ENCODE data around the gene ZC3H8. TPM values are rescaled to one million over a fixed set of nuclear protein-coding genes. Genes with fewer than 3 reads are reported as not detected.
"Not testable (repeated sequence)": the region's sequence is repeated elsewhere in the genome, so short reads cannot be mapped to it uniquely, and the experiment has no call there.

ZC3H8 gene
- total RNA-seq, 1 donor from 2014 or later = 7.3 TPM

DNA sequence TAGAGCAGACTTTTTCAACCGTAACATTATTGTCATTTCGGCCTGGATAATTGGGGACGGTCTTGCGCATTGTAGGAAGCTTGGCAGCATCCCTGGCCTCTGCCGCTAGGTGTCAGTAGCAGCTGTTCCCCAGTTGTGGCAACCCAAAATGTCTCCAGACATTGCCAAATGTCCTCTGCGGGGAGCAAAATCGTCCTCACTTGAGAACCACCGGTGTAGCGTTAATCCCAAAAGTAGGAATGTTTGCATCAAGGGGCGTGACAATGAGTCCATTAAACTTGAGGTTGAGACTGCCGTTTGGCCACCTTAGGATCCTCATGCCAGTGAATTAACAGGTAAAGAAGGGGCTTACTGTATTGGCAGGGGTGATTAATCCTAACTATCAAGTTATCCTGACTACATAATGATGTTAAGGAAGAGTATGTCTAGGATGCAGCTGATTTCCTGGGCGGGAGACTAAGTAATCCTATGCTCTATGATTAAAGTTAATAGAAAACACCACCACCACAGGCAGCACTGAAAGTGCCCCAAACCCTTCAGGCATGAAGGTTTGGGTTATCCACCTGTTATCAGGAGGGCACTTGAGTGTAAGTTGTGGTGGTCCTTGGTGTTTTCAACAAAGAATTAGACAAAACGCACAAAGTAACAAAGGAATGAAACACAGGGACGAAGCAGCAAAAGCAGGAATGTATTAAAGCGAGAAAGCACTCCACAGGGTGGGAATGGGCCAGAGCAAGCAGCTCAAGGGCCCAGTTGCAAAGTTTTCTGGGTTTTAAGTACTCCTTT is 4.9 kb upstream of the ZC3H8 start:
- peak; percentile 86 for DNase-seq

DNA sequence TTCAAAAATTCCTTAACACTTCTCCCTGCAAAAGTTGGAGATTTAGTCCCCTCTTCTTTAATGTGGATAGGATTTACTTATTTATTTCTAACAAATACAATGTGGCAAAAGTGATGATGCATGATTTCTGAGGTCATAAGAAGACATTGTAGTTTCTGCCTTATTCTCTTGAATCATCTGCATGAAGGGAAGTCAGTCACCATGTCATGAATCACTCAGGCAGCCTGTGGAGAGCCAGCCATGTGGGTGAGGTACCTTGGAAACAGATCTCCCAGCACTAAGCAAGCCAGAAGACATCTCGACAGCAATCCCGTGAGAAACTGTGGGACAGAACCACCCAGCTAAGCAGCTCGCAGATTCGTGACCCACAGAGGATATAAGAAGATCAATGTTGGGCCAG is 2.7 kb upstream of the ZC3H8 start:
- peak; percentile 30 for DNase-seq

DNA sequence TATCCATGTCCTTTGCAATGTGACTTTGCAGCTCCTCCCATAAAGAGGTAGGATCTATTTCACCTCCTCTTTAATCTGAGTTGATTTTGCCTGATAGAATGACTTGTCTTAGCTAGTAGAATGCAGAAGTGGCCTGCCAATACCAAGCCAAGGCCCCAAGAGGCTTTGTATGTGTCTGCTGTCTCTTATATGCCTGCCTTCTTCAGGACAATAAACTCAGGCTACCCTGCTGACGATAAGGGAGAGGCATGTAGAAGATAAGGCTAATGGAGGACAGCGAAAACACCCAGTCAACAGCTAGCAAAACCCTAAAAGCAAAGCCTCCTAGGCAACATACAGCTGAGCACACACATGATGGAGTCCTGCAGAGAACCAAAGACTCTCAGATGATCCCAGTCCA is 1.8 kb upstream of the ZC3H8 start:
- no peak for DNase-seq

DNA sequence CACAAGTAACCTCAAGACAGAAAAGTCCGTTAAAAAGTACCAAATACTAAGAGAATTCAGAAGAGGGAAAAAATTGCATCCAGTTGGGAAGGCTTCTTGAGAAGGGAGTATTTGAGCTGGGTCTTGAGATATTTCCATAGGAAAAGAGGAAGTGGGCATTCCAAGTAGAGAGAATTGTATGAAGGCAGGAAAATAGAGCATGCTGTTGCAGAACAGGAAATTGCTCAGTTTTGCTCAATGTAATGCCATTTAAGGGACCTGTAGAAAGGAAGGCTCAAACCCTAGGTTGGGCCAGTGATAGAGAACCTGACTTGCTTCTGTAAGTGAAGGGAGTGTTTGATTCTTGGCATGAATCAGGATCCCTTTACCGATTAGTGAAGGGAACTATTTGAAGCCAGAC is 1.0 kb upstream of the ZC3H8 start:
- DNase-seq = peak; percentile 23

DNA sequence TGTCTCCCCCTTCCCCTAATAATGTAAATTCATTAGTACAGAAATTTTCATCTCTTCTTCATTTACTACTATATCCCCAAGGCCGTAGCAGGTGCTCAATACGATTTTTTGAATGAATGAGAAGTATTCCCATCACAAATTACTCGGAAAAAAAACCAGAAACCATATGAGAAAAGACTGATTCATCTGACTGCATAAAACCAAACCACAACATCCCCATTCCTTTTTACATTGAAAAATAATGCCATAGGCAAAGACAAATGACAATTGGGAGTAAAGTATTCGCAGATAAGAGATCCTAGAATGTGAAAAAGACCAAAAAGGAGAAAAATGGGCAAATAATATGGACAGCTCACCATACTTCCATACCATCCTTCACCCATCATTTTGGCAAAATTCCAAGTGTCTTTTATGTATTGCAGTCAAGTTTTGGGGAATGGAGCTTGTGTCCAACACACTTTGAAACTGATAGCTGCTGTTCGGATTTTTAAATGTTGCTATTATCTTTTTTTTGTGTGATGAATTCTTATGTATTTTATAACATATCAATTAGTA is 1.5 kb downstream of the ZC3H8 start:
- DNase-seq = no peak

DNA sequence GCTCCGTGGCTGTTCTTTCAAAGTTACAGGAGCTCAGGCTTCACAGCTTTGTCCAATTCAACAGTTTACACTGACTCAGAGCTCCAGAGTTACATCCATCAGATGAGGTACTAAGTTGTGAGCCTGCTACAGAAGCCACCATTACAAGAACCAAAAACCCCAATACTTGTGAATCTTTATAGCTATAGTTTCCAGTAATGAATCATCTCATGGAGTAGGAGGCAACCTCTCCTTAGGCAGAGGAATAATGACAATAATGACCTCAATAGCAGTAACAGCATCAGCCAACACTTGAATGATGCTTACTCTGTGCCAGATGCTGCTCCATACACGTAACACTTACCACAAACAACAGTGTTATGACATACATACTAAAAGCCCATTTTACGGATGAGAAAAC is 3.6 kb downstream of the ZC3H8 start:
- DNase-seq = no peak

DNA sequence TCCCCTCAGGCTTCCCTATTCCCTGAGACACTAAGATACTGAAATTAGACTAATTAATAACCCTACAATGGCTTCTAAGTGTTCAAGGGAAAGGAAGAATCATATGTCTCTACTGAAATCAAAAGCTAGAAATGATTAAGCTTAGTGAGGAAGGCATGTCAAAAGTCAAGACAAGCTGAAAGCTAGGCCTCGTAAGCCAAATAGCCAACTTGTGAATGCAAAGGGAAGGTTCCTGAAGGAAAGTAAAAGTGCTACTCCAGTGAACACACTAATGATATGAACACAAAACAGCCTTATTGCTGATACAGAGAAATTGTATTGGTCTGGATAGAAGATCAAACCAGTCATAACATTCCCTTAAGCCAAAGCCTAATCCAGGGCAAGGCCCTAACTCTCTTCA is 10.0 kb downstream of the ZC3H8 start:
- no peak for DNase-seq

DNA sequence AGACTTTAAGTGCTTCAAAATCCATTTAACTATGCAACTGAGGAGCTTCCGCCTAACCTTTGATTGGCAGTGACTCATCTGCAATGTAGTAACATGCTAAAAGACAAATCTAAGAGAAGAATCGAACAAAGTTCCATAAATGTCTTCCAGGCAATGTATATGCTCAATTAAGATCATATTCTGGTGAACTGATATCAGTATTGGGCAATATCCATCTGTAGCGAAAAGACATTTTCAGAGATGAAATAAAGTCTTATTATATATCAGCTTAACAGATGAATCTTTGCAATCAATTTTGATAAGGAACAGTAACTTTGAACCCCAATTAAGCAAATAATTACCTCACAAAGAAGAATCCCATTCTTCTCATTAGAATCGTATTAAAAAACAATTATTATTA is 11.6 kb downstream of the ZC3H8 start:
- no peak for DNase-seq

DNA sequence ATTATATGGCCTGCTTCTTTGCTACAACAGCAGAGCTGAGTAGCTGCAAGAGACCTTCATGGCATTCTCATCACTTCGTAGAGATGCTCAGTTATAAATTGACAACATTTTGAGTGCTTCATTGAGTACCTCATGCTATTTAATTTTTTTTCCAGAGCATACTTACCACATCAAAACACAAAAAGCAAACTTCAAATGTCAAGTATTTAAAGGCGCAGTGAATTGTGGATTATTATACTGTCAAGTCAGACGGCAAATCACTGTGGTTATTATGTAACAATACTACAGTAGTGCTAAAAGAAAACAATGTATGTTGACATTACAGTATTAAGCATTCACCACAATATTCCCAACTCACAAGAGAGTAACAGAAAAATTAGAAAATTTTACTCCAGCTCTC is 12.5 kb downstream of the ZC3H8 start:
- no peak for DNase-seq

DNA sequence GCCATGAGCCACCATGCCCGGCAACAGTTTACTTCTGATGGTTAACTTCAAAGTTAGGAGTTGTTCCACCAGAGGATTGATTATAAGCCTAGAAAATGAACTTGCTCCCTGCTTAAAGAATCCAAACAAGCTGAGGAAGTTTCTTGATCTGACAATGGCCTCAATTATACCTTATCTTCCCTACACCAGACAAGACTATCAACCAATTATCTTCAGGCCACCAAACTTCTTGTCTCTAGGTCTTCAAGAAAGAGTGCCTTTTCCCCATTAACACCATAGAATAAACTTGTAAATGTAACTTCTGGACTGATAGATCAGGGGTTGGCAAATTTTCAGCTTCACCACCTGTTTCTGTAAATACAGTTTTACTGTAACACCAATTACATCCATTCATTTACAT is 15.0 kb downstream of the ZC3H8 start:
- no peak for DNase-seq

DNA sequence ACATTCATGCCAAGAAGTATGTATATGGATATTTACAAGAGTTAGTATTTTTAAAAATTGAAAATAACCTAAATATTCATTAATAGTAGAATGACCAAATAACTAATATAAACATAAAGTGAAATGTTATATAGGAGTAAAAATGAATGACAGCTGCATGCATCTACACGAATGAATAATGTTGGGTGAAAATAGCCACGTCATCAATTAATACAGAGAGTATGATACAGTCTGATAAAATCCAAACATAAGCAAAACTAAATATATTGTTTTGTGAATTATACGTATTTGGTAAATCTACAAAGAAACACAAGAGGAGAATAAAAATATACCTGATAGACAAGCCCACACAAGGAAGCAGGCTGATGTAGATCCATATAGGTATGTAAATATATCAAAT is 24.5 kb downstream of the ZC3H8 start:
- DNase-seq = no peak

DNA sequence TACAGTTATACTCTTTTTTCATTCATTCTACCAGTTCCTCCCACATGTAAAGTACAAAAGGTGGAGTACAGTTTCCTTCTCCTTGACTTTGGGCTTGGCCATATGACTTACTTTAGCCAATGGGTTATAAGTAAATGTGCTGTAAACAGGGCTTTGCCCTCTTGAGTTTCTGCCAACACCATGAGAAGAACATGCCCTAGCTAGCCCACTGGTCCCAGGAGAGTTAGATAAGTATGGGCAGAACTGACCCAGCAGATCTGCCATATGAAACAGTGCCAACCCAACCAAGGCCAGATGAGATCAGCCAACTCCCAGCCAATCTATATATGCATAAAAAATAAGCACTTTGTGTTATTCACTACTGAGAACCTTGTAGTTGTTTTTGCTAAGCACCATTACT is 25.5 kb downstream of the ZC3H8 start:
- peak; percentile 9 for DNase-seq

DNA sequence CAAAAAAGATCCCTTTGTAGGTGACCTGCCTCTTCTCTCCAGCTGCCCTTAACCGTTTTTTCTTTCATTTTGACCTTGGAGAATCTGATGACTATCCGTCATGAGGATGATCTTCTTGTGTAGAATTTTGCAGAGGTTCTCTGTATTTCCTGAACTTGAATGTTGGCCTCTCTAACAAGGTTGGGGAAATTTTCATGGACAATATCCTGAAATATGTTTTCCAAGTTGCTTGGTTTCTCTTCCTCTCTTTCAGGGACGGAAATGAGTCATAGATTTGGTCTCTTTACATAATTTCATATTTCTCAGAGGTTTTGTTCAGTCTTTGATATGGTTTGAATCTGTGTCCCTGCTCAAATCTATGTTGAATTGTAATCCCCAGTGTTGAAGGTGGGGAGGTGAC is 34.0 kb downstream of the ZC3H8 start:
- DNase-seq = peak; percentile 49

DNA sequence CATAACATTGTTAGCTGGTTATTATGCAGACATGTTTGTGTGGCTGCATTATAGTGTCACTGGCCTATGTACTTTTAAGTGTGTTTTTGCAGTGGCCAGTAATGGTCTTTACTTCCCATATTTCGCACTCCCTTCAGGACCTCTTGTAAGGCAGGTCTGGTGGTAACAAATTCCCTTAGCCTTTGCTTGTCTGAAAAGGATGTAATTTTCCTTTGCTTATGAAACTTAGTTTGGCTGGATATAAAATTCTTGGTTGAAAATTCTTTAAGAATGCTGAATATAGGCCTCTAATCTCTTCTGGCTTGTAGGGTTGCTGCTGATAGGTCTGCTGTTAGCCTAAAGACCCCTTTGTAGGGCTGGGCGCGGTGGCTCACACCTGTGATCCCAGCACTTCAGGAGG is 34.7 kb downstream of the ZC3H8 start:
- no peak for DNase-seq

DNA sequence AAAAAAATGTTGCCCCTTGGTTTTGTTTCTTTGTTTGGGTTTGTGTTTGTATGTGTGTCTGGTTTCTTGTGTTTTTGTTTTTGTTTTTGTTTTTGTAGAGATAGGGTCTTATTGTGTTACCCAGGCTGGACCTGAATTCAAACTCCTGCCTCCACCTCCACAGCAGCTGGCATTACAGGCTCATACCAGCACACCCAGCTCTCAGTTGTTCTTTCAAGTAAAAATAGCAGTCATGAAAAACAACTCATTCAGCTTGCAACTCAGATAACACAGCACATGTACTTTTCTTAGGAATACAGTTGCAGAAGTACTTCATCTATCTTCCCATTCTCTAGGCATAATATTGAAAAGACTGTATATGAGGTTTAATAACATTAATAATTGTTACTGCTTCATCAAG is 37.0 kb downstream of the ZC3H8 start:
- no peak for DNase-seq

DNA sequence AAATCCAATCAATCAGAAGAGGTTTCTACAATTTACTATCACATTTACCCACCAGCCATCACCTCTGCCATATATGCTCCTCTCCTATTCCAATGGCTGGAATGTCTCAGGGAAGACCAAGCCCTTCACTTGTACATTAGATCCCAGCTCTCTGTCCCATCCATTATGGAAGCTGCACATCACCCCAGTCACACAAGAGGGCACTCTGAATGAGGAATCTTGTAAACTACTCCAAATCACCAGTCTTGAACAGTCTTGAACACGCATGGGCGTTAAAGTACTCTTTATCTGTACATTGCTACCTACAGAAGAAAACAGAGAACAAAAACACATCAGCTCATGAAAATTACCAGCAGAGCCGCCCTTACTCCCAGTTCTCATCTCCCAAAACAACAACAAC is 38.7 kb downstream of the ZC3H8 start:
- DNase-seq = peak; percentile 39

DNA sequence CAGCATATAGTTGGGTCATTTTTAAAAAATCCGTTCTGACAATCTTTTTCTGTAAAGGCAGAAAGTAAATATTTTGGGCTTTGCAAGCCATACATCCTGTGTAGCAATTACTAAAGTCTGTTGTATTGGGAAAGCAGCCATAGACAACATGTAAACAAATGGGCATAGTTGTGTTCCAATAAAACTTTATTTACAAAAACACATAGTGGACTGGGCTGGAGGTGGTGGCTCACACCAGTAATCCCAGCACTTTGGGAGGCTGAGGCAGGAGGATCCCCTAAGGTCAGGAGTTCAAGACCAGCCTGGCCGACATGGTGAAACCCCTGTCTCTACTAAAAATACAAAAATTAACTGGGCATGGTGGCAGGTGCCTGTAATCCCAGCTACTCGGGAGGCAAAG is 46.9 kb downstream of the ZC3H8 start:
- not testable (repeated sequence) for DNase-seq

DNA sequence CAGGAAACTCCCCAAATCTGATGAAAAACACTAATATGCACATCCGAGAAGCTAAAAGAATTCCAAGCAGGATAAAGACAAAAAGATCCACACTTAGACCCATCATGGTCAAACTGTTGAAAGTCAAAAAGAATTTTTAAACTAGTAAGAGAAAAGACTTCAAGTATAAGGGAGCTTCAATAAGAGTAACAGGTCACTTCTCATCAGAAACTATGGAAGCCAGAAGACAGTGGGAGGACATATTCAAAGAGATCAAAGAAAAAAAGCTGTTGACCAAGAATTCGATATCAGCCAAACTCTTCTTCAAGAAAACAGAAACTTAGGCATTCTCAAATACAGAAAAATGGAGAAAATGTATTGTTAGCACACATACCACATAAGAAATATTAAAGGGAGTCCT is 50.4 kb downstream of the ZC3H8 start:
- DNase-seq = peak; percentile 31

DNA sequence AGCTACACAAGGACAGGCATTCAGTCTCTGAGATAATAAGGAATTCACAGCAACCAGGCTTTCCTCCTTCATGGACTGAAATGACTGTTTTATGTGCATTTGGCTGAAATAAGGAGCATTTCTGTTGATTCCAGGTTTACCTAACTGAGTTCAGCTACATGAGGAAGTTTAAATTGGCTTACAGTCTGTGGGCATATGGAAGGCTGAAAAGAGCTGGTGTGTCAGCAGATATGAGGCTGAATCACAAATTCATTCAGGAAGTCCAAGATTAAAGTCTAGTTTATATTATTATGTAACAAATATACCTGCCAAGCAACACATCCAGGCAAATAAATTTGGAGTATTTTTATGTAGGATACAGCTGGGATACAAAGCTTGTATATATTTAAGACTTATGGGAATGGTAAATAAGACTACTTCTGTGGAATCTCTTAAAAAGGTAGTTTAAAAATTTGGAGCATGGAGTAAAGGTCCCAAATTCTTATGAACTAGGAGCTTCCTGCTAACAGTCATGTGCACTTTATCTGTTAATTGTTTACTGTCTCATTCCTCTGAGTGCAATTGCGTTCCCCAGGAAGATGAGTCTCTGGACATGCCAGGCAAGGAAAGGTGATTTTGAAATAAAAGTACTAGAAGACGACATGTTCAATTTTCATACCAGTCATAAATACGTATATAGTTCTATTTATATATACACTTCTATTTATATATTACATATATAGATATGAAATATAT is 53.0 kb downstream of the ZC3H8 start:
- peak; percentile 31 for DNase-seq

DNA sequence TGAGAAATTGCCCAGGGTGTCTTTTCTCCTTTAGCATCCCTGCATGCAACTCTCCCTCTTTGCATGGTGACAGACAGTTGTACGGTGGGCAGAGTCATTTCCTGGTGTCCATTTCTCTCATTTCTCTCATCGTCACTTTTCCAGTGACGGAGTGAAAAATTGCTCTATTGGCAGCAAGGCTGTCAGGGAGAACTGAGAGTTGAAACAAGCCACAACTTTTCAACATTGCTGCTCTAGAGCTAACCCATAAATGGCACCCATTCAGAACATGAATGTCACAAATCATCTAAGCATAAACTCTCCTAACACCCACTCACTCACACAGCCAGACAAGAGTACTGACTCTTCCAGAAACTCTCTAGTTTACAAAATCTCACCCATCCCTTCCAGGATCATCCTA is 55.7 kb downstream of the ZC3H8 start:
- no peak for DNase-seq

DNA sequence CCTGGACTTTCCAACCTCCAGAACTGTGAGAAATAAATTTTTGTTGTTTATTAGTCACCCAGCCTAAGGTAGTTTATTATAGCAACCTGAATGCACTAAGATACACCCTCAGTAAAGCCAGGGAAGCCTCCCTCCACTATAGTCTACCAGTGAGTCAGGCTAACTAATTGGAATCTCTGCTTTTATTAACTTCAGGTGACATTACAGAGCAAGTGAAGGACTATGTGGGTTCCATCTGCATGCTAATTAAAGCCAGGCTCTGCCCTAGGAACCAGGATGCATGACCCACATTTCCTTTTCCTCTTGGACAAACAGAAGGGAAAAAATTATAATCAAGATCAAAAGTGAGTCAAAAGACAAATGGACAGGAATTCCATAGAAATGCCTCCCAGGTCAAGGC is 56.1 kb downstream of the ZC3H8 start:
- peak; percentile 67 for DNase-seq

DNA sequence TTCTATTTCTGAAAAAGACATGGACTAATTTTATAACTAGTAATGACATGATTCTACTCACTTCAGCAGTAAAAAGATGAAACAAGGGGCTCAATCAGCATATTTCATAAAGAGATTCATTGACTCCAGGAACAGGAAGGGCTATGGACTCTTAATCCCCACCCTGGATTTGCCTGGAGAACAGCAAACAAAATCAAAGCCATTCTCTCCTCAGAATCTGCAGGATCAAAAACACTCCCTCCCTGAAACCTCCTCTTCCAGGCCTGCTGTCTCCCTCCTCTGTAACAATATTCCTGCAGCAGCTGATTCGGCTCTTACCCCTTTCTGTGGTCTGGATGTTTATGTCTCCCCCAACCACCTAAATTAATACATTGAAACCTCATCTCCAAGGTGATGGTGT is 57.0 kb downstream of the ZC3H8 start:
- no peak for DNase-seq

DNA sequence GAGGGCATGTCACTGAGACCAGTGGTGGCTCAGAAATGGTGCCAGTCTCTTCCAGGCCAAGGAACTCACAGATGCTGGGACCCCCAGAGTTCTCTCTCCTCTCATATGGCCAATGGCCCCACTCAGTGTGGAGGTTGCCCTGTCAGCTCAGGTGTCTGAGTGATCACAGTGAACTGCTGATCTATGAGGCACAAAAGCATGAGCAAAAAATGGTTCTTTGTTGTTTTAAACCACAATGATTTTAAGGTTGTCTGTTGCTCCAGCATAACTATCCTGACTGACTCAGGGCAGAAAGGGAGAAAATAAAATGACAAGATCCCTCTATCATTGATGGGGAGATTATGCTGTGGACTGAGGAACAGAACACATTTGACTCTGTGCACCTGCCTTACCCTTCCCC is 58.9 kb downstream of the ZC3H8 start:
- DNase-seq = no peak

DNA sequence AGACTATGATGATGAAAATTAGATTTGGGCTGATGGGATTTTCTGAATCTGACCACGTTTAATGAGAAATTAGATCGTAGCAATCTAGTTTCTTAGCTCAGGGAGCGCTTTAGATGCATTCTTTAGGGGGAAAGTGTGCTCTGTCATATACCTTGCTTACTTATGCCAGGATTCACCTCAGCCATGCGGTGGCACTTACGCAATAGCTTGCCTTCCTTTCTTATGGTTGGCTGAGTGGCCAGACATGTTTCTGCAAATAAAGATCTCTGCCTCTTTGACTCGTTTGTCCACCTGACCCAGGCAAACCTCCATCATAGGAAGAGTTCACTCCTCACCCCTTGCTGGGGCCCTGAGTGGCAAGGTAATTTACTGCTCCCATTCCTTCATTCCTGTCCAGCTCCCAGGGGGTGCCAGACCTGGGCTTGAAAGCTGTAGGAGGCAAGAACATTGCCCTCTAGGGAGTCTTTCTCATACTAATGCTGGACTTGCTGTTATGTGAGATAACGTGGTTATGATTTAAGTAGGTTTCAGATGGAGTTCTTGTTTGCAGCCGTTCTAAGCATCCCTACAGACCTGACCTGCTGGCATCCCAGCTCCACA is 59.6 kb downstream of the ZC3H8 start:
- no peak for DNase-seq
